HepG2 (cell line): ENCODE measurements around the gene SMARCAD1. TPM values are rescaled to one million over a fixed set of nuclear protein-coding genes. Genes with fewer than 3 reads are reported as not detected.

Experiments used
- AKAP8 ChIP-seq: sonication (generic); formaldehyde crosslinking; IDR thresholded peaks from 2 replicates; pipeline ENCODE4 v1.5.1; 2020; ENCODE audit warnings: mild to moderate bottlenecking, missing genetic modification reagents
- CREB1 ChIP-seq, 2 experiments: fragments of 450-650 bp in 1 of 2; IDR thresholded peaks; 2 replicates each; pipeline ENCODE4 v1.6.1; 2016 to 2017; ENCODE audit warnings: control low read depth in 1 of 2, mild to moderate bottlenecking in 1 of 2, missing compliant biosample characterization in 1 of 2, missing genetic modification characterization in 1 of 2
- CREB3 ChIP-seq: sonication (generic); formaldehyde crosslinking; IDR thresholded peaks from 2 replicates; pipeline ENCODE4 v1.5.0; 2020; ENCODE audit warnings: missing genetic modification reagents
- EP300 ChIP-seq, 3 experiments: sonication (generic) in 1 of 3; formaldehyde crosslinking in 1 of 3; IDR thresholded peaks; 2 replicates each; pipeline versions ENCODE4 v1.5.1 to v1.6.1; 2011 to 2020; ENCODE audit warnings: low read depth in 2 of 3, low read length in 2 of 3, borderline replicate concordance in 1 of 3, improper control_type of control experiment in 1 of 3, mild to moderate bottlenecking in 1 of 3, missing genetic modification reagents in 1 of 3, moderate library complexity in 1 of 3
- FOXC1 ChIP-seq: sonication (generic); formaldehyde crosslinking; IDR thresholded peaks from 2 replicates; pipeline ENCODE4 v1.8.0; 2022; ENCODE audit warnings: mild to moderate bottlenecking, missing genetic modification reagents, borderline replicate concordance
- GMEB1 ChIP-seq: sonication (generic); formaldehyde crosslinking; IDR thresholded peaks from 2 replicates; pipeline ENCODE4 v1.5.1; 2020; ENCODE audit warnings: missing genetic modification reagents, mild to moderate bottlenecking, borderline replicate concordance
- HMGXB3 ChIP-seq: sonication (generic); formaldehyde crosslinking; IDR thresholded peaks from 2 replicates; pipeline ENCODE4 v1.4.0; 2020; ENCODE audit warnings: missing genetic modification reagents, borderline replicate concordance
- MAFK ChIP-seq, 2 experiments: IDR thresholded peaks in 1 of 2; conservative IDR thresholded peaks in 1 of 2; 2 replicates each; pipeline ENCODE4 v1.6.1; 2011; ENCODE audit warnings: improper control_type of control experiment in 2 of 2, low read length in 2 of 2
- MAZ ChIP-seq, 2 experiments: sonication (generic) in 1 of 2; formaldehyde crosslinking in 1 of 2; IDR thresholded peaks; 2 replicates each; pipeline versions ENCODE4 v1.5.0 to v1.6.1; 2012 to 2020; ENCODE audit warnings: low read depth in 2 of 2, mild to moderate bottlenecking in 2 of 2, borderline replicate concordance in 1 of 2, improper control_type of control experiment in 1 of 2, low read length in 1 of 2, missing genetic modification reagents in 1 of 2, moderate library complexity in 1 of 2
- MEIS2 ChIP-seq: sonication (generic); formaldehyde crosslinking; IDR thresholded peaks from 2 replicates; pipeline ENCODE4 v1.9.0; 2021; ENCODE audit warnings: mild to moderate bottlenecking, missing genetic modification reagents
- NCOA1 ChIP-seq: sonication (generic); formaldehyde crosslinking; IDR thresholded peaks from 2 replicates; pipeline ENCODE4 v1.9.0; 2021; ENCODE audit warnings: missing genetic modification reagents
- NCOA2 ChIP-seq: sonication (generic); formaldehyde crosslinking; IDR thresholded peaks from 2 replicates; pipeline ENCODE4 v1.8.0; 2022; ENCODE audit warnings: inconsistent platforms
- POLR2AphosphoS5 ChIP-seq: IDR thresholded peaks from 2 replicates; pipeline ENCODE4 v1.6.1; 2012; ENCODE audit warnings: low read depth, low read length
- REL ChIP-seq: sonication (generic); formaldehyde crosslinking; conservative IDR thresholded peaks from 2 replicates; pipeline ENCODE4 v1.8.0; 2022; ENCODE audit warnings: mild to moderate bottlenecking, missing genetic modification reagents, moderate library complexity
- SRY ChIP-seq: sonication (generic); formaldehyde crosslinking; IDR thresholded peaks from 2 replicates; pipeline ENCODE4 v1.8.0; 2022; ENCODE audit warnings: mild to moderate bottlenecking, missing genetic modification reagents
- TBX3 ChIP-seq: fragments of 450-650 bp; IDR thresholded peaks from 2 replicates; pipeline ENCODE4 v1.6.1; 2017; ENCODE audit warnings: antibody characterized with exemption, mild to moderate bottlenecking, inconsistent platforms, borderline replicate concordance
- TSC22D2 ChIP-seq: sonication (generic); formaldehyde crosslinking; IDR thresholded peaks from 2 replicates; pipeline ENCODE4 v1.5.1; 2020; ENCODE audit warnings: missing genetic modification reagents, mild to moderate bottlenecking, borderline replicate concordance
- ZFAT ChIP-seq: sonication (generic); formaldehyde crosslinking; conservative IDR thresholded peaks from 2 replicates; pipeline ENCODE4 v1.8.1; 2023; ENCODE audit warnings: missing genetic modification reagents, inconsistent platforms
- ZKSCAN5 ChIP-seq: sonication (generic); formaldehyde crosslinking; IDR thresholded peaks from 2 replicates; pipeline ENCODE4 v1.5.1; 2020; ENCODE audit warnings: mild to moderate bottlenecking, missing genetic modification reagents
- ZNF205 ChIP-seq: IDR thresholded peaks from 2 replicates; pipeline ENCODE4 v1.6.1; 2018; ENCODE audit warnings: missing biosample characterization, missing genetic modification reagents
- ZNF234 ChIP-seq: sonication (generic); formaldehyde crosslinking; conservative IDR thresholded peaks from 2 replicates; pipeline ENCODE4 v1.5.1; 2020; ENCODE audit warnings: mild to moderate bottlenecking, missing genetic modification reagents
- ZNF644 ChIP-seq: IDR thresholded peaks from 2 replicates; pipeline ENCODE4 v1.6.1; 2016; ENCODE audit warnings: low read depth
- ZNF781 ChIP-seq: sonication (generic); formaldehyde crosslinking; IDR thresholded peaks from 2 replicates; pipeline ENCODE4 v1.5.1; 2020; ENCODE audit warnings: borderline replicate concordance, mild to moderate bottlenecking, missing genetic modification reagents; ENCODE audit errors: not compliant biosample characterization
- polyA plus RNA-seq, 8 experiments: library from polyadenylated mRNA; depleted of rRNA in 3 of 8; stranded (reverse) in 7 of 8; unstranded in 1 of 8; fragments of >200 nt; fragmentation: Illumina TruSeq in 4 of 8; extraction: Trizol in 4 of 8; gene quantifications; 2 replicates each; pipeline versions ENCODE4 v1.2.1 to v1.2.3, GENCODE V29; 2011 to 2016; ENCODE audit warnings: low read depth in 4 of 8, missing spikeins in 1 of 8, mixed read lengths in 1 of 8; ENCODE audit not compliant: insufficient read depth in 1 of 8
- total RNA-seq, 5 experiments: library from RNA; depleted of rRNA; stranded (reverse); fragments of >200 nt; fragmentation: Illumina TruSeq; extraction: Trizol; gene quantifications; 2 replicates each; pipeline ENCODE4 v1.2.3, GENCODE V29; 2016; ENCODE audit warnings: low read depth in 1 of 5

SMARCAD1 gene
- total and polyA plus RNA-seq, 2 of the 13 experiments (the other 11 are each of a cell fraction or from before 2014, with no cell fraction given) = 18.2 to 35.9 TPM

GRCh38 chr4:94298725-94299252, 91.1 kb downstream of the SMARCAD1 start (continued):
- no peak for TF ChIP-seq GMEB1 (CRISPR knock-in tag)
- no peak for TF ChIP-seq ZKSCAN5 (CRISPR knock-in tag)
- TF ChIP-seq EP300 (IDR thresholded peaks at IDR 0.05; ENCODE audit: low read depth in 2 of 2, low read length in 2 of 2) = peak in 1 of 2 experiments; percentile 78; a peak in 2 of 4 replicates
- TF ChIP-seq EP300 (CRISPR knock-in tag; IDR thresholded peaks at IDR 0.05; ENCODE audit: borderline replicate concordance) = no peak
- TF ChIP-seq SRY (CRISPR knock-in tag) = no peak
- no peak for TF ChIP-seq ZNF234 (CRISPR knock-in tag)
- no peak for TF ChIP-seq AKAP8
- TF ChIP-seq ZFAT (CRISPR knock-in tag) = no peak
- no peak for TF ChIP-seq MAZ (IDR thresholded peaks at IDR 0.05; ENCODE audit: borderline replicate concordance, low read depth, low read length)
- no peak for TF ChIP-seq MAZ (CRISPR knock-in tag; IDR thresholded peaks at IDR 0.05; ENCODE audit: low read depth)
- no peak for TF ChIP-seq MEIS2 (CRISPR knock-in tag)
- 0 out of 2 replicates have a peak, but pooled peaks have one; percentile 46 for TF ChIP-seq TBX3
- no peak for TF ChIP-seq HMGXB3 (CRISPR knock-in tag)
- TF ChIP-seq NCOA2 = peak; percentile 54; the same call in 1 of the 2 replicates
- TF ChIP-seq TSC22D2 = no peak
- TF ChIP-seq REL (CRISPR knock-in tag) = no peak
- no peak for TF ChIP-seq ZNF205 (CRISPR knock-in tag)
- no peak for TF ChIP-seq CREB3 (CRISPR knock-in tag)
- peak; percentile 14 to 62 for TF ChIP-seq MAFK (conservative IDR thresholded peaks at IDR 0.05 in 1 of 2, IDR thresholded peaks at IDR 0.05 in 1 of 2; ENCODE audit: low read length in 2 of 2)
- TF ChIP-seq POLR2AphosphoS5 = no peak
- no peak for TF ChIP-seq NCOA1 (CRISPR knock-in tag)
- peak; percentile 18; the same call in 1 of the 2 replicates for TF ChIP-seq CREB1 (IDR thresholded peaks at IDR 0.05)
- TF ChIP-seq CREB1 (CRISPR knock-in tag; IDR thresholded peaks at IDR 0.05) = peak; percentile 52; the same call in 1 of the 2 replicates
- TF ChIP-seq FOXC1 (CRISPR knock-in tag) = no peak
- no peak for TF ChIP-seq ZNF781
- no peak for TF ChIP-seq ZNF644 (CRISPR knock-in tag)
